HepG2 (cell line): ENCODE measurements around the gene SLC23A2. TPM values are rescaled to one million over a fixed set of nuclear protein-coding genes. Genes with fewer than 3 reads are reported as not detected.

ENCODE experiments used
- ATAC-seq: fragments of 200-7000 bp; cut with Tn5 transposase; 3 replicates; pipeline ENCODE4 v1.9.1; 2020; ENCODE audit warnings: mild to moderate bottlenecking, moderate library complexity
- BruUV-seq: library from RNA; stranded (reverse); fragments of 400-500 nt; replicated peaks from 2 replicates; lab custom pipeline; 2021; lab: Mats Ljungman, UMichigan
- CTCF ChIA-PET: fragments of 300-600 bp; formaldehyde crosslinking; extraction: SDS; loops from one replicate; lab custom pipeline; 2021; ENCODE audit warnings: low total read pairs, inconsistent platforms, low intra/inter-chr PET ratio; lab: Yijun Ruan, JAX
- POLR2A ChIA-PET: fragments of 350-600 bp; sonication (Branson Sonifier 250); formaldehyde crosslinking; loops from one replicate; lab custom pipeline; 2020; ENCODE audit warnings: antibody characterized with exemption, inconsistent platforms; lab: Yijun Ruan, JAX
- DNase-seq: peaks from one replicate; pipeline ENCODE4 v3.0.0-alpha.2; 2015; ENCODE audit warnings: low spot score
- FAIRE-seq: peaks from 3 replicates; lab custom pipeline; 2011; peaks lifted over from hg19 to GRCh38; lab: Jason Lieb, UNC
- H2AFZ ChIP-seq: one replicate; pipeline ENCODE4 v1.6.1; 2011; ENCODE audit warnings: low read length, inconsistent platforms
- H3K27ac ChIP-seq: fragments of 300-600 bp; 3 replicates; pipeline ENCODE4 v1.8.0; 2011; ENCODE audit warnings: mixed run types, mild to moderate bottlenecking, mixed read lengths, low read length, inconsistent platforms; ENCODE audit not compliant: insufficient read depth; ENCODE audit errors: extremely low read length
- H3K27me3 ChIP-seq, 2 experiments: fragments of 200-600 bp in 1 of 2; 2 replicates in 1 of 2; 3 replicates in 1 of 2; pipeline versions ENCODE4 v1.6.0 to v1.8.0; 2011; ENCODE audit warnings: low read length in 2 of 2, mild to moderate bottlenecking in 2 of 2, moderate library complexity in 2 of 2, inconsistent platforms in 1 of 2; ENCODE audit not compliant: insufficient read depth in 2 of 2, control insufficient read depth in 1 of 2
- H3K36me3 ChIP-seq, 2 experiments: fragments of 200-600 bp in 1 of 2; replicated peaks in 1 of 2; 2 replicates in 1 of 2; 3 replicates in 1 of 2; pipeline versions ENCODE4 v1.5.1 to v1.8.0; 2011; ENCODE audit warnings: low read length in 2 of 2, inconsistent platforms in 1 of 2; ENCODE audit not compliant: insufficient read depth in 2 of 2, control insufficient read depth in 1 of 2
- H3K4me1 ChIP-seq: 2 replicates; pipeline ENCODE4 v1.5.1; 2012; ENCODE audit warnings: low read length, inconsistent platforms; ENCODE audit not compliant: insufficient read depth
- H3K4me2 ChIP-seq: 2 replicates; pipeline ENCODE4 v1.6.0; 2011; ENCODE audit warnings: low read depth, low read length, inconsistent platforms
- H3K4me3 ChIP-seq, 3 experiments: fragments of 200-600 bp in 1 of 3; sonication (generic), shearing (Covaris generic) in 1 of 3; replicated peaks in 1 of 3; 2 replicates each; pipeline ENCODE4 v1.5.1; 2011 to 2016; ENCODE audit warnings: low read length in 3 of 3, inconsistent platforms in 2 of 3, low read depth in 2 of 3, mild to moderate bottlenecking in 2 of 3, control low read depth in 1 of 3, mixed read lengths in 1 of 3; ENCODE audit not compliant: insufficient read depth in 1 of 3
- H3K79me2 ChIP-seq: one replicate; pipeline ENCODE4 v1.6.1; 2011; ENCODE audit warnings: low read length, inconsistent platforms; ENCODE audit not compliant: insufficient read depth
- H3K9ac ChIP-seq: 2 replicates; pipeline ENCODE4 v1.6.0; 2011; ENCODE audit warnings: mild to moderate bottlenecking, low read depth, low read length, inconsistent platforms; ENCODE audit not compliant: insufficient read depth
- H3K9me3 ChIP-seq: 2 replicates; pipeline ENCODE4 v1.5.1; 2012; ENCODE audit warnings: mild to moderate bottlenecking, low read length
- H4K20me1 ChIP-seq: 2 replicates; pipeline ENCODE4 v1.6.0; 2011; ENCODE audit warnings: inconsistent platforms, mild to moderate bottlenecking, low read length, moderate library complexity; ENCODE audit not compliant: insufficient read depth
- CBFB ChIP-seq: sonication (generic); formaldehyde crosslinking; IDR thresholded peaks from 2 replicates; pipeline ENCODE4 v1.4.0; 2020; ENCODE audit warnings: missing genetic modification reagents
- HDAC2 ChIP-seq: sonication (generic); formaldehyde crosslinking; IDR thresholded peaks from 2 replicates; pipeline ENCODE4 v1.4.0; 2020; ENCODE audit warnings: missing genetic modification reagents
- HIVEP1 ChIP-seq: sonication (generic); formaldehyde crosslinking; IDR thresholded peaks from 2 replicates; pipeline ENCODE4 v1.4.0; 2020; ENCODE audit warnings: mild to moderate bottlenecking, missing genetic modification reagents
- POLR2G ChIP-seq: fragments of 200-400 bp; formaldehyde crosslinking; IDR thresholded peaks from 2 replicates; pipeline ENCODE4 v1.6.1; 2018; ENCODE audit warnings: mild to moderate bottlenecking, low read depth, low read length, moderate library complexity
- PREB ChIP-seq: sonication (generic); formaldehyde crosslinking; IDR thresholded peaks from 2 replicates; pipeline ENCODE4 v1.4.0; 2020; ENCODE audit warnings: missing genetic modification reagents
- REPIN1 ChIP-seq: sonication (generic); formaldehyde crosslinking; IDR thresholded peaks from 2 replicates; pipeline ENCODE4 v1.8.0; 2022; ENCODE audit warnings: missing genetic modification reagents, low read depth, mild to moderate bottlenecking, borderline replicate concordance
- ZNF34 ChIP-seq: sonication (generic); formaldehyde crosslinking; IDR thresholded peaks from 2 replicates; pipeline ENCODE4 v1.4.0; 2020; ENCODE audit warnings: mild to moderate bottlenecking, missing genetic modification reagents, borderline replicate concordance
- ZNF639 ChIP-seq: conservative IDR thresholded peaks from 2 replicates; pipeline ENCODE4 v1.6.1; 2018; ENCODE audit warnings: missing genetic modification reagents
- WGBS: methylation state at CpG from one replicate; pipeline ENCODE4 v1.1.6; 2017; ENCODE audit warnings: low lambda C conversion rate; 5-methylcytosine and 5-hydroxymethylcytosine counted together
- in situ Hi-C: cut with HindIII; loops from 2 replicates; pipeline ENCODE4 v1.10.0; 2017; ENCODE audit warnings: low pct_unique_long_range_greater_than_20kb; ENCODE audit not compliant: extremely low pct_ligation_motif_present
- intact Hi-C: fragments of 100-400 bp; cut with micrococcal nuclease; formaldehyde crosslinking; loops from one replicate; pipeline ENCODE4 v1.10.0; 2022; ENCODE audit not compliant: unreplicated experiment
- polyA plus RNA-seq, 8 experiments: library from polyadenylated mRNA; depleted of rRNA in 3 of 8; stranded (reverse) in 7 of 8; unstranded in 1 of 8; fragments of >200 nt; fragmentation: Illumina TruSeq in 4 of 8; extraction: Trizol in 4 of 8; gene quantifications; 2 replicates each; pipeline versions ENCODE4 v1.2.1 to v1.2.3, GENCODE V29; 2011 to 2016; ENCODE audit warnings: low read depth in 4 of 8, missing spikeins in 1 of 8, mixed read lengths in 1 of 8; ENCODE audit not compliant: insufficient read depth in 1 of 8
- total RNA-seq, 5 experiments: library from RNA; depleted of rRNA; stranded (reverse); fragments of >200 nt; fragmentation: Illumina TruSeq; extraction: Trizol; gene quantifications; 2 replicates each; pipeline ENCODE4 v1.2.3, GENCODE V29; 2016; ENCODE audit warnings: low read depth in 1 of 5
- TF ChIP-seq, protein P1 (sequence below): sonication (generic); formaldehyde crosslinking; IDR thresholded peaks from 2 replicates; pipeline ENCODE4 v1.5.1; 2020; ENCODE audit warnings: mild to moderate bottlenecking, missing genetic modification reagents, moderate library complexity
- TF ChIP-seq, protein P2 (sequence below): sonication (generic); formaldehyde crosslinking; IDR thresholded peaks from 2 replicates; pipeline ENCODE4 v1.8.1; 2023; ENCODE audit warnings: mild to moderate bottlenecking, inconsistent platforms, moderate library complexity, missing genetic modification reagents, borderline replicate concordance

Gene SLC23A2
- total and polyA plus RNA-seq, 2 of the 13 experiments (the other 11 are each of a cell fraction or from before 2014, with no cell fraction given) = 42.2 to 51.2 TPM

- no peak for TF ChIP-seq PREB (CRISPR knock-in tag)
- TF ChIP-seq HDAC2 (CRISPR knock-in tag) = no peak
- TF ChIP-seq POLR2G = no peak
- TF ChIP-seq ZNF639 = no peak
- no peak for TF ChIP-seq ZNF34 (CRISPR knock-in tag)
- no peak for TF ChIP-seq CBFB (CRISPR knock-in tag)
Measured at GRCh38 chr20:4925842-4926530, 75.3 kb downstream of the SLC23A2 start (continued).

DNA sequence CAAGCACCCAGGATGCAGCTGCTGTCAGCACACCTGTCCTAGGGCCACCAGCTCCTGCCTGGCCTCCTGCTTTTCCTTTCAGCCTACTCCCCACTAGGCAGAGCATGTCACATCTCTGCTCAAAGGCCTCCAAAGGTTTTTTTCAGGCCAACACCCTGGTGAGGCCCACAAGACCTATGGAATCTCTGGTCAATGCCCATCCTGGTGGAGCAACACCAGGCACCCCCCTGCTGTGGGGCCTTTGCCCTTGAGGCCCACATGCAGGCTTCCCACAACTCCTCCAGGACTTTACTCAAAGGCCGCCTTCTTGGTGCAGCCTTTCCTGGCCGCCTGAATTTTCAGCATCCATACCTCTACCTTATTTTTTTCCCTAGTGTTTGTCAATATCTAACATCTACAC, 76.9 kb downstream of the SLC23A2 start:
- no peak for FAIRE-seq
- BruUV-seq = no TSS peak
- intact Hi-C loops = no loop called here

More for the DNA sequence above, 76.9 kb downstream of the SLC23A2 start:
- DNase-seq = no peak
- CTCF ChIA-PET = no interaction called here
- H3K4me3 ChIP-seq = no peak overlapping the region
- ATAC-seq = peak; percentile 16; the same call in 1 of the 3 replicates
- POLR2A ChIA-PET = no interaction called here
- H4K20me1 ChIP-seq = peaks cover 3% of the 10 kb centered on the region; the same call in 1 of the 2 replicates
- no peak overlapping the region for H3K4me2 ChIP-seq
- no peak overlapping the region for H2AFZ ChIP-seq
- H3K36me3 ChIP-seq = peaks cover 42 to 67% of the 10 kb centered on the region in 2 experiments
- no peaks in the 10 kb centered on the region for H3K9me3 ChIP-seq
- no peaks in the 10 kb centered on the region for H3K27me3 ChIP-seq
- H3K27ac ChIP-seq = no peak overlapping the region
- TF ChIP-seq REPIN1 (CRISPR knock-in tag) = no peak
- 0 out of 2 replicates have a peak, but pooled peaks have one; percentile 26 for TF ChIP-seq HIVEP1 (CRISPR knock-in tag)
- TF ChIP-seq, protein P1, sequence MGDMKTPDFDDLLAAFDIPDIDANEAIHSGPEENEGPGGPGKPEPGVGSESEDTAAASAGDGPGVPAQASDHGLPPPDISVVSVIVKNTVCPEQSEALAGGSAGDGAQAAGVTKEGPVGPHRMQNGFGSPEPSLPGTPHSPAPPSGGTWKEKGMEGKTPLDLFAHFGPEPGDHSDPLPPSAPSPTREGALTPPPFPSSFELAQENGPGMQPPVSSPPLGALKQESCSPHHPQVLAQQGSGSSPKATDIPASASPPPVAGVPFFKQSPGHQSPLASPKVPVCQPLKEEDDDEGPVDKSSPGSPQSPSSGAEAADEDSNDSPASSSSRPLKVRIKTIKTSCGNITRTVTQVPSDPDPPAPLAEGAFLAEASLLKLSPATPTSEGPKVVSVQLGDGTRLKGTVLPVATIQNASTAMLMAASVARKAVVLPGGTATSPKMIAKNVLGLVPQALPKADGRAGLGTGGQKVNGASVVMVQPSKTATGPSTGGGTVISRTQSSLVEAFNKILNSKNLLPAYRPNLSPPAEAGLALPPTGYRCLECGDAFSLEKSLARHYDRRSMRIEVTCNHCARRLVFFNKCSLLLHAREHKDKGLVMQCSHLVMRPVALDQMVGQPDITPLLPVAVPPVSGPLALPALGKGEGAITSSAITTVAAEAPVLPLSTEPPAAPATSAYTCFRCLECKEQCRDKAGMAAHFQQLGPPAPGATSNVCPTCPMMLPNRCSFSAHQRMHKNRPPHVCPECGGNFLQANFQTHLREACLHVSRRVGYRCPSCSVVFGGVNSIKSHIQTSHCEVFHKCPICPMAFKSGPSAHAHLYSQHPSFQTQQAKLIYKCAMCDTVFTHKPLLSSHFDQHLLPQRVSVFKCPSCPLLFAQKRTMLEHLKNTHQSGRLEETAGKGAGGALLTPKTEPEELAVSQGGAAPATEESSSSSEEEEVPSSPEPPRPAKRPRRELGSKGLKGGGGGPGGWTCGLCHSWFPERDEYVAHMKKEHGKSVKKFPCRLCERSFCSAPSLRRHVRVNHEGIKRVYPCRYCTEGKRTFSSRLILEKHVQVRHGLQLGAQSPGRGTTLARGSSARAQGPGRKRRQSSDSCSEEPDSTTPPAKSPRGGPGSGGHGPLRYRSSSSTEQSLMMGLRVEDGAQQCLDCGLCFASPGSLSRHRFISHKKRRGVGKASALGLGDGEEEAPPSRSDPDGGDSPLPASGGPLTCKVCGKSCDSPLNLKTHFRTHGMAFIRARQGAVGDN (CRISPR knock-in tag) = peak; percentile 58
- TF ChIP-seq, protein P2, sequence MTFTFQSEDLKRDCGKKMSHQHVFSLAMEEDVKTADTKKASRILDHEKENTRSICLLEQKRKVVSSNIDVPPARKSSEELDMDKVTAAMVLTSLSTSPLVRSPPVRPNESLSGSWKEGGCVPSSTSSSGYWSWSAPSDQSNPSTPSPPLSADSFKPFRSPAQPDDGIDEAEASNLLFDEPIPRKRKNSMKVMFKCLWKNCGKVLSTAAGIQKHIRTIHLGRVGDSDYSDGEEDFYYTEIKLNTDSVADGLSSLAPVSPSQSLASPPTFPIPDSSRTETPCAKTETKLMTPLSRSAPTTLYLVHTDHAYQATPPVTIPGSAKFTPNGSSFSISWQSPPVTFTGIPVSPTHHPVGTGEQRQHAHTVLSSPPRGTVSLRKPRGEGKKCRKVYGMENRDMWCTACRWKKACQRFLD (CRISPR knock-in tag) = 0 out of 2 replicates have a peak, but pooled peaks have one; percentile 29
- peaks cover 2% of the 10 kb centered on the region for H3K79me2 ChIP-seq
- 100% methylated on average over 2 of the region's 2 CpGs for WGBS
- H3K4me1 ChIP-seq = peaks cover 44% of the 10 kb centered on the region
- in situ Hi-C loops = no loop called here
- no peak overlapping the region for H3K9ac ChIP-seq
